GM12801 (cell line): ENCODE measurements around the gene UNC93B1.

Source experiments
- TF ChIP-seq, protein P1 (sequence below): IDR thresholded peaks from one replicate; pipeline ENCODE4 v1.5.1; 2011; ENCODE audit warnings: control low read depth; ENCODE audit not compliant: insufficient read length; ENCODE audit errors: extremely low read depth

Gene UNC93B1

GRCh38 chr11:68012843-68013610 is 9.1 kb upstream of the UNC93B1 start:
- TF ChIP-seq, protein P1, sequence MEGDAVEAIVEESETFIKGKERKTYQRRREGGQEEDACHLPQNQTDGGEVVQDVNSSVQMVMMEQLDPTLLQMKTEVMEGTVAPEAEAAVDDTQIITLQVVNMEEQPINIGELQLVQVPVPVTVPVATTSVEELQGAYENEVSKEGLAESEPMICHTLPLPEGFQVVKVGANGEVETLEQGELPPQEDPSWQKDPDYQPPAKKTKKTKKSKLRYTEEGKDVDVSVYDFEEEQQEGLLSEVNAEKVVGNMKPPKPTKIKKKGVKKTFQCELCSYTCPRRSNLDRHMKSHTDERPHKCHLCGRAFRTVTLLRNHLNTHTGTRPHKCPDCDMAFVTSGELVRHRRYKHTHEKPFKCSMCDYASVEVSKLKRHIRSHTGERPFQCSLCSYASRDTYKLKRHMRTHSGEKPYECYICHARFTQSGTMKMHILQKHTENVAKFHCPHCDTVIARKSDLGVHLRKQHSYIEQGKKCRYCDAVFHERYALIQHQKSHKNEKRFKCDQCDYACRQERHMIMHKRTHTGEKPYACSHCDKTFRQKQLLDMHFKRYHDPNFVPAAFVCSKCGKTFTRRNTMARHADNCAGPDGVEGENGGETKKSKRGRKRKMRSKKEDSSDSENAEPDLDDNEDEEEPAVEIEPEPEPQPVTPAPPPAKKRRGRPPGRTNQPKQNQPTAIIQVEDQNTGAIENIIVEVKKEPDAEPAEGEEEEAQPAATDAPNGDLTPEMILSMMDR, result no peak

DNA sequence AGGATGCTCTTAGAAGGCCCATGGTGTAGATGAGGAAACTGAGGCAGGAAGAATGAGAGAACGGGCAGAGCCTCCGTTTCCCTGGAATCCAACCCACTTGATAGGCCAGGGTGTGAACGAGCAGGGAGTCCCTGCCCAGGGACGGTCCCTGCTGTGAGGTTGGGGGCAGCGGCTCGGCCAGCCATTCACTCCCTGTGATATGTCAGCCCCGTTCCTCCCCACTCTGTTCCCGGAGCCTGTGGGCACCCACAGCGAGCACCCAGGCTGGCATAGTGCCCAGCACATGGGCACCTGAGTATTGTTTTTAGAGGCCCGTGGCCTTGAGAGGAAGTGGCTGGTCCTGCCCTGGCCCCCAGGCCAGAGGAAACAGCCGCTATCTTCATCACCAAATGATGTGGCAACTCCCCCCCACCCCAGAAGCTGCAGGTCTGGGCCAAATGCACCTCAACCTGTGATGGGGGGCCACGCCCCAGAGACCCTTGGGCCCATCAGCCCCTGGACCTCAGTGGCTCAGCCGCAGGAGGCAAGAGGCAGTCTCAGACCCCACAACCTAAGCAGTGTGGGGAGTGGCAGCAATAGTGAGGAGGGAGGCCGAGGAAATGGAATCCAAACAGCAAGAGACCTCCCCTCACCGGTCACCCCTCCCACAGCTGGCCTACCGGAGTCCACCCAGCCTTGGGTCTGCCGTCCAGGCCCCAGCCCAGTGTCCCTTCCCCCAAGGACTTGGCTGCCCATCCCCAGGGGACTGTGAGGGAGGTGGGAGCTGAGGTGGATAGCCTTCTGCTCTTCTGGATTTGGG is 8.3 kb upstream of the UNC93B1 start:
- TF ChIP-seq, protein P1, result no peak

GRCh38 chr11:68011051-68011943 is 7.4 kb upstream of the UNC93B1 start:
- TF ChIP-seq, protein P1, result no peak

- TF ChIP-seq, protein P1, result no peak
Measured at GRCh38 chr11:68010090-68011041, 6.5 kb upstream of the UNC93B1 start, which contains the start of gene ALDH3B1. TSS of gene ALDH3B1 (plus strand) at chr11:68010327. CDS start at chr11:68015298, 4,971 bp downstream.

GRCh38 chr11:68009391-68010089 is 5.6 kb upstream of the UNC93B1 start:
- TF ChIP-seq, protein P1, result no peak
